Tibial nerve (tissue), 4 donors: ENCODE results near the gene FTSJ3. TPM values are rescaled to one million over a fixed set of nuclear protein-coding genes. Genes with fewer than 3 reads are reported as not detected.
A peak's percentile ranks its signal among the peaks of the same experiment; 100 is the strongest.

Experiments
- DNase-seq, 2 donors: peaks; one replicate each; pipeline ENCODE4 v3.0.0-alpha.2; 2019; ENCODE audit warnings: low spot score in 2 of 2
- H3K27ac ChIP-seq, 4 donors: fragments of 200-600 bp; sonication (generic) in 3 of 4; one replicate each; pipeline ENCODE4 v1.5.1; 2017 to 2019; ENCODE audit warnings: mild to moderate bottlenecking in 1 of 4
- H3K27me3 ChIP-seq, 2 donors: fragments of 200-600 bp; sonication (generic) in 1 of 2; one replicate each; pipeline versions ENCODE4 v1.5.1 to v1.6.0; 2017 to 2019
- H3K36me3 ChIP-seq, 3 donors: fragments of 200-600 bp; sonication (generic); one replicate each; pipeline ENCODE4 v1.5.1; 2018 to 2019
- H3K4me1 ChIP-seq, 4 donors: fragments of 200-600 bp; sonication (generic) in 3 of 4; one replicate each; pipeline ENCODE4 v1.5.1; 2017 to 2019
- H3K4me3 ChIP-seq, 4 donors: fragments of 200-600 bp; sonication (generic) in 3 of 4; one replicate each; pipeline ENCODE4 v1.5.1; 2017 to 2019; ENCODE audit warnings: mild to moderate bottlenecking in 1 of 4, moderate library complexity in 1 of 4
- H3K9me3 ChIP-seq, 4 donors: fragments of 200-600 bp; sonication (generic) in 3 of 4; one replicate each; pipeline ENCODE4 v1.5.1; 2017 to 2019
- EP300 ChIP-seq, 2 donors: sonication (generic); formaldehyde crosslinking; IDR thresholded peaks; one replicate each; pipeline ENCODE4 v1.6.1; 2017; ENCODE audit warnings: antibody characterized with exemption in 2 of 2, mild to moderate bottlenecking in 1 of 2
- POLR2A ChIP-seq, 2 donors: fragments of 450-650 bp; IDR thresholded peaks; one replicate each; pipeline ENCODE4 v1.6.1; 2017; ENCODE audit warnings: antibody characterized with exemption in 2 of 2, mild to moderate bottlenecking in 2 of 2, moderate library complexity in 2 of 2
- WGBS, 2 donors: methylation state at CpG; one replicate each; pipeline ENCODE4 v1.1.5; 2018; 5-methylcytosine and 5-hydroxymethylcytosine counted together
- total RNA-seq, 4 donors: library from RNA; depleted of rRNA; stranded (reverse); fragments of >200 nt; gene quantifications; one replicate each; pipeline ENCODE4 v1.1.0, GENCODE V29; 2016
- TF ChIP-seq, protein P1 (sequence below), 5 experiments: fragments of 200-600 bp in 3 of 5; fragments of 450-650 bp in 2 of 5; sonication (generic) in 3 of 5; IDR thresholded peaks; one replicate each; pipeline ENCODE4 v1.5.1; 2016 to 2019; ENCODE audit warnings: antibody characterized with exemption in 5 of 5, mild to moderate bottlenecking in 3 of 5, moderate library complexity in 2 of 5

Gene FTSJ3
- total RNA-seq, 4 donors from 2014 or later: 32.8 to 69.3 (median 43.2) TPM

DNA sequence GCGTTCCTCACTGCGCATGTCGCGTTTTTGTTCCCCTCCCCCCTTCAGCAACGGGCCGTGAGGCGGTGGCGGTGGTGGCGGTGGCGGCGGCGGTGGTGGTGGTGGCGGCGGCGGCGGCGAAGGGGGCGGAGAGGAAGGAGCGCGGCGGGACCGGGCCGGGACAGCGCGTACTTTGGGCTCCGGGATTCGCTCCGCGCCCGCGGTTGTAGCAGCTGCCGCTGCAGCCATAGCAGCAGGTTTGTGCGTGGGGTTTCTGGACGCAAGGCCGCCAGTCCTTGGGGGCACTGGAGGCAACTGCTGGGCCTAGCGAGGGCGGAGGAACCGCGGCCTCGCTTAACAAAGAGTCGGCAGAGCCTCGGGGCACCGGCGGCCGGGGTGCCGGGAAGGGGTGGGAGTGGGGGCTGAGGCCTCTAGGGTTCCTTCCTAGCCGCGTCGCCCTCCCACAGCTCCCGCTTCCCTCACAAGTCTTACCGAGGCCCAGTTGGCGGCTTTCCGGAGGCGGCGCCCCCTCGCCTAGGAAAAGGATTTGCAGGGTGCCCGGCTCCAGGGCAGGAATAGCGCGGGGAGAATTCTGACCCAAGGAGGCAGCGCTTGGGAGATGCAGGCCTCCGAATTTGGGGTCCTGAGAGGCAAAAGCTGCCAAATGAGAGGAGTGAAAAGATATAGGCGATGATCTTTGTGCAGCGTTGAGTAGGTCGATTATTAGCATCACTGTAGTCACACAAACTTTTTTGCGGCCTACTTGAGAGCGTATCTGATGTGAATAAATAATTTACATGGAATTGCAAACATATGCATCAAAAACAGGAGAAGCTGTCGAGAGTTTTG is 53.1 kb downstream of the FTSJ3 start, which contains the start of gene DDX42:
TSS of gene DDX42 (plus strand) at position 30 of the 828 bp plus-strand sequence. CDS start 12,880 bp downstream, outside the sequence.
- TF ChIP-seq EP300 (IDR thresholded peaks at IDR 0.05) (no peak), POLR2A (IDR thresholded peaks at IDR 0.05) (peak in 1 of 2 donors; percentile 9)

DNA sequence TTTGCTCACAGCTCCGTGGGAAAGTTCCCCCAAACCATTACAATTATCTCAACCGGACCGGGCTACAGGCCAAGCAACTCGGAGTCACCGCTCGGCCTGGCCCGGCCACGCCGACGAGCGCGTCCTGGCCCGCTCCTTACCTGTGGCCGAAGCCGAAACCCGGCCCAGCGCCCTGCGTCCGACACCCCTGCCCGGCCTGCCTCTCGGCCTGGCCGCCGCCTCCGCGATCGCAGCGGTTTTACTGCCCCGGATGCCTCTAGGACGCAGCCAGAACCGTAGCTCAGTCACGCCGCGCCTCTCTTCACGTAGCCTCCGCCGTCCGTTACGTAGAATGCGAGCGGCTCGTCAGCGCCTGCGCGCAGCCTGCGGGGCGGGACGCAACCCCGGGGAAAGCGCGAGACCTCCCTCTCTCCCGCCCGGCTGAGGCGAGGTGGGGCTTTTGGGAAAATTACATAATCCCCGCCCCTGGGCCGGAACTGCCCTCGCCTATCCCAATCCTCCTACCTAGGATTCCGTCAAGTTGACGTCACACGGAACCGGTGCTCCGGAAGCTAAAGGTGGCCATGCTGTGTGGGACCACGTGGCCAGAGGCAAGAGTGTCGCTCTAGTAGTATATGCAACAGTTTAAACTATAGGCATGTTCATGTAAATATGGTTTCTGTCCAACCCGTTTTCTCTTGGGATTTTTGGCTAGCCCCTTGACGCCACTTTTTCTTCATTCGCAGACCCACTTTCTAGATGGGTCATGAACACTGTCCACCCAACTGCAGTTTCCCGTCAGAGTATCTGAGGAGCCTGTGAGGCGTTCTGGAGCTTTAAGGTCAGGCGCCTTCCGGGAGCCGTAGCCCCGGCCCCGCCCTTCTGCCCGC is 54.0 kb downstream of the FTSJ3 start, which contains the start of gene CCDC47:
TSS of gene CCDC47 (minus strand) at position 326 of the 869 bp plus-strand sequence. CDS start 7,422 bp downstream, outside the sequence.
- 0 to 1% methylated on average over 41 to 71 of the region's 74 CpGs for WGBS, 2 donors
- peaks cover 0 to 69% (median 29%) of the 10 kb centered on the region in 4 donors for H3K4me1 ChIP-seq
- peaks cover 0 to under 1% (median 0%) of the 10 kb centered on the region in 3 donors for H3K36me3 ChIP-seq
- peak; percentile 95 to 98 for DNase-seq
- H3K27me3 ChIP-seq: no peaks in the 10 kb centered on the region
- peak within 1 kb of the TSS; percentile 71 to 99 (median 92) for H3K4me3 ChIP-seq
- no peaks in the 10 kb centered on the region for H3K9me3 ChIP-seq
- peak; percentile 89 to 98 for TF ChIP-seq POLR2A (IDR thresholded peaks at IDR 0.05)
- TF ChIP-seq EP300 (IDR thresholded peaks at IDR 0.05): peak; percentile 97
- TF ChIP-seq, protein P1, sequence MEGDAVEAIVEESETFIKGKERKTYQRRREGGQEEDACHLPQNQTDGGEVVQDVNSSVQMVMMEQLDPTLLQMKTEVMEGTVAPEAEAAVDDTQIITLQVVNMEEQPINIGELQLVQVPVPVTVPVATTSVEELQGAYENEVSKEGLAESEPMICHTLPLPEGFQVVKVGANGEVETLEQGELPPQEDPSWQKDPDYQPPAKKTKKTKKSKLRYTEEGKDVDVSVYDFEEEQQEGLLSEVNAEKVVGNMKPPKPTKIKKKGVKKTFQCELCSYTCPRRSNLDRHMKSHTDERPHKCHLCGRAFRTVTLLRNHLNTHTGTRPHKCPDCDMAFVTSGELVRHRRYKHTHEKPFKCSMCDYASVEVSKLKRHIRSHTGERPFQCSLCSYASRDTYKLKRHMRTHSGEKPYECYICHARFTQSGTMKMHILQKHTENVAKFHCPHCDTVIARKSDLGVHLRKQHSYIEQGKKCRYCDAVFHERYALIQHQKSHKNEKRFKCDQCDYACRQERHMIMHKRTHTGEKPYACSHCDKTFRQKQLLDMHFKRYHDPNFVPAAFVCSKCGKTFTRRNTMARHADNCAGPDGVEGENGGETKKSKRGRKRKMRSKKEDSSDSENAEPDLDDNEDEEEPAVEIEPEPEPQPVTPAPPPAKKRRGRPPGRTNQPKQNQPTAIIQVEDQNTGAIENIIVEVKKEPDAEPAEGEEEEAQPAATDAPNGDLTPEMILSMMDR (IDR thresholded peaks at IDR 0.05): peak in 2 of 5 experiments; percentile 29 to 39
- H3K27ac ChIP-seq: peak within 1 kb of the TSS; percentile 91 to 99 (median 94)

More for the DNA sequence above, 53.1 kb downstream of the FTSJ3 start, which contains the start of gene DDX42:
- Histone ChIP-seq H3K4me1 (peaks cover 0 to 78% (median 29%) of the 10 kb centered on the region in 4 donors), H3K27me3 (no peaks in the 10 kb centered on the region), H3K27ac (peak within 1 kb of the TSS; percentile 91 to 99 (median 94)), H3K9me3 (no peaks in the 10 kb centered on the region), H3K36me3 (peaks cover 0 to 3% (median 0%) of the 10 kb centered on the region in 3 donors), H3K4me3 (peak within 1 kb of the TSS; percentile 71 to 99 (median 92))
- WGBS, 2 donors: 0% methylated on average over 29 to 58 of the region's 67 CpGs
- peak in 1 of 2 donors; percentile 76 for DNase-seq

DNA sequence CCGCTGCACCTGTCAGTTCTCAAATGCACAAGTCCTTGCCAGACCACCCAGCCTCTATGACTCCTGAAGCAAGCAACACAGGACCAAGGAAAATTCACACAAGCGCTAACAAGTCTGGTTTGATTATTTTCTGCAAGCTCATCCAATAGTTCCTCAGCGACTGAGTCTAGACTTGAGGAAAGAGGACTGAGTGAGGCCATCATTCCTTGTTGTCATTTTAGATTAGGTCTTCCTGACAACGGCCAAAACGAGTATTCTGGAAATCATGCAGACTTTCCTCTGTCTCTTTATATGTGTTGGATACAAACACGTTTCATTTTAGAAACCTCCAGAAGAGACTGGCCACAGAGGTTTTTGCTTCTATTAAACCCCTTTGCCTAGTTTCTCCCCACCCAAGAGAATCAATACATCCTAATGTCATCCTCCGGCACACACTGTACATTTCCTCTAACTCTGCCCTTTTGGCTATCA is 54.6 kb downstream of the FTSJ3 start:
- H3K27me3 ChIP-seq: no peaks in the 10 kb centered on the region
- peak overlapping the region; percentile 71 to 99 (median 92) for H3K4me3 ChIP-seq
- WGBS, 2 donors: 5 to 6% methylated on average over 7 of the region's 7 CpGs
- H3K36me3 ChIP-seq: no peaks in the 10 kb centered on the region
- no peaks in the 10 kb centered on the region for H3K9me3 ChIP-seq
- H3K4me1 ChIP-seq: peaks cover 0 to 63% (median 29%) of the 10 kb centered on the region in 4 donors
- no peak for TF ChIP-seq EP300 (IDR thresholded peaks at IDR 0.05)
- no peak for TF ChIP-seq POLR2A (IDR thresholded peaks at IDR 0.05)
- TF ChIP-seq, protein P1 (IDR thresholded peaks at IDR 0.05): no peak
- DNase-seq: peak in 1 of 2 donors; percentile 20
- peak overlapping the region; percentile 91 to 99 (median 94) for H3K27ac ChIP-seq

Other genes with a start within 250 kb of the FTSJ3 start
- gene TACO1, start 226.8 kb downstream of the FTSJ3 start, total RNA-seq: 10 to 100 TPM in 3 of 4 donors, 1 to 10 TPM in 1; 9.8 to 18.0 (median 13.3) TPM
- 100 to 1,000 TPM in 1 of 4 donors, 10 to 100 TPM in 3; 62.8 to 107 (median 71.7) TPM for gene MAP3K3, start 205.2 kb downstream of the FTSJ3 start, total RNA-seq
- 10 to 100 TPM in 3 of 4 donors, 1 to 10 TPM in 1; 7.5 to 40.2 (median 25.2) TPM for gene LIMD2, start 127.5 kb downstream of the FTSJ3 start, total RNA-seq
- gene STRADA, start 85.9 kb downstream of the FTSJ3 start, total RNA-seq: 10 to 100 TPM; 38.0 to 45.8 (median 43.2) TPM
- gene CCDC47, start 54.1 kb downstream of the FTSJ3 start, total RNA-seq: 10 to 100 TPM; 43.7 to 62.0 (median 51.0) TPM
- 100 to 1,000 TPM; 106 to 154 (median 123) TPM for gene DDX42, start 53.5 kb downstream of the FTSJ3 start, total RNA-seq
- 100 to 1,000 TPM in 2 of 4 donors, 10 to 100 TPM in 2; 62.1 to 116 (median 103) TPM for gene PSMC5, start 232 bp downstream of the FTSJ3 start, total RNA-seq
- gene SMARCD2, start 15.0 kb upstream of the FTSJ3 start, total RNA-seq: 100 to 1,000 TPM; 241 to 402 (median 302) TPM
- gene CSH2, start 46.0 kb upstream of the FTSJ3 start, total RNA-seq: not detected
- gene GH2, start 54.3 kb upstream of the FTSJ3 start, total RNA-seq: not detected
- not detected for gene CSH1, start 68.9 kb upstream of the FTSJ3 start, total RNA-seq
- gene CSHL1, start 83.6 kb upstream of the FTSJ3 start, total RNA-seq: not detected
- not detected for gene GH1, start 91.2 kb upstream of the FTSJ3 start, total RNA-seq
- gene CD79B, start 104.7 kb upstream of the FTSJ3 start, total RNA-seq: 10 to 100 TPM in 2 of 4 donors, 1 to 10 TPM in 2; 8.6 to 10.9 (median 9.9) TPM
- 1 to 10 TPM in 2 of 4 donors, under 1 TPM in 2; 0.21 to 2.4 (median 1.1) TPM for gene SCN4A, start 145.3 kb upstream of the FTSJ3 start, total RNA-seq
- gene PRR29, start 170.7 kb upstream of the FTSJ3 start, total RNA-seq: 1 to 10 TPM in 1 of 4 donors, under 1 TPM in 2, not detected in 1; 0.20 to 1.3 (median 0.63) TPM
- gene ICAM2, start 193.0 kb upstream of the FTSJ3 start, total RNA-seq: 10 to 100 TPM; 18.0 to 95.1 (median 36.3) TPM